Loucy (cell line): Measurements from ENCODE around the gene VPS52.

Experiments used
- H2AFZ ChIP-seq: fragments of 200-600 bp; sonication (generic); 2 replicates; pipeline ENCODE4 v1.6.0; 2016; ENCODE audit warnings: antibody characterized with exemption, mild to moderate bottlenecking, low read length, moderate library complexity
- H3F3A ChIP-seq: fragments of 200-600 bp; 2 replicates; pipeline ENCODE4 v1.6.0; 2016; ENCODE audit warnings: antibody characterized with exemption, low read depth, mild to moderate bottlenecking
- H3K27me3 ChIP-seq: fragments of 200-600 bp; sonication (generic); 2 replicates; pipeline ENCODE4 v1.6.1; 2014; ENCODE audit warnings: low read length, mild to moderate bottlenecking; ENCODE audit not compliant: insufficient read depth, poor library complexity, severe bottlenecking
- H3K36me3 ChIP-seq: fragments of 200-600 bp; sonication (generic); 2 replicates; pipeline ENCODE4 v1.6.1; 2016; ENCODE audit warnings: low read length; ENCODE audit not compliant: insufficient read depth
- H3K4me1 ChIP-seq: fragments of 200-600 bp; sonication (generic); 2 replicates; pipeline ENCODE4 v1.5.1; 2014; ENCODE audit warnings: low read length, mild to moderate bottlenecking; ENCODE audit not compliant: insufficient read depth, poor library complexity, severe bottlenecking
- H3K4me2 ChIP-seq: fragments of 200-600 bp; sonication (generic); 2 replicates; pipeline ENCODE4 v1.6.0; 2014; ENCODE audit warnings: antibody characterized with exemption, low read length, low read depth, mild to moderate bottlenecking; ENCODE audit not compliant: poor library complexity, severe bottlenecking
- H3K4me3 ChIP-seq: fragments of 200-600 bp; sonication (generic); 2 replicates; pipeline ENCODE4 v1.5.1; 2014; ENCODE audit warnings: low read length, mild to moderate bottlenecking, mixed read lengths; ENCODE audit not compliant: poor library complexity, severe bottlenecking
- H3K79me2 ChIP-seq: fragments of 200-600 bp; sonication (generic); 2 replicates; pipeline ENCODE4 v1.6.1; 2014; ENCODE audit warnings: low read length; ENCODE audit not compliant: insufficient read depth
- H3K9ac ChIP-seq: fragments of 200-600 bp; sonication (generic); 2 replicates; pipeline ENCODE4 v1.6.0; 2014; ENCODE audit warnings: mild to moderate bottlenecking, low read depth, low read length, moderate library complexity; ENCODE audit not compliant: poor library complexity, severe bottlenecking
- H3K9me2 ChIP-seq: fragments of 200-600 bp; sonication (generic); replicated peaks from 2 replicates; pipeline ENCODE4 v1.6.1; 2016; ENCODE audit warnings: low read depth, low read length, mixed read lengths
- H3K9me3 ChIP-seq: fragments of 200-600 bp; sonication (generic); 2 replicates; pipeline ENCODE4 v1.6.1; 2014; ENCODE audit warnings: mild to moderate bottlenecking, antibody characterized with exemption, low read length, low read depth; ENCODE audit not compliant: insufficient read depth
- H4K20me1 ChIP-seq: fragments of 200-600 bp; sonication (generic); 2 replicates; pipeline ENCODE4 v1.6.0; 2014; ENCODE audit warnings: antibody characterized with exemption, low read length, mild to moderate bottlenecking; ENCODE audit not compliant: insufficient read depth, poor library complexity, severe bottlenecking
- EZH2phosphoT487 ChIP-seq: fragments of 200-600 bp; IDR thresholded peaks from 2 replicates; pipeline ENCODE4 v1.6.1; 2018; ENCODE audit warnings: antibody characterized with exemption, mild to moderate bottlenecking, moderate library complexity, borderline replicate concordance
- TF ChIP-seq, protein P1 (sequence below): fragments of 200-600 bp; sonication (generic); conservative IDR thresholded peaks from 2 replicates; pipeline ENCODE4 v1.5.1; 2014; ENCODE audit warnings: mild to moderate bottlenecking, antibody characterized with exemption, low read length

VPS52 gene

DNA sequence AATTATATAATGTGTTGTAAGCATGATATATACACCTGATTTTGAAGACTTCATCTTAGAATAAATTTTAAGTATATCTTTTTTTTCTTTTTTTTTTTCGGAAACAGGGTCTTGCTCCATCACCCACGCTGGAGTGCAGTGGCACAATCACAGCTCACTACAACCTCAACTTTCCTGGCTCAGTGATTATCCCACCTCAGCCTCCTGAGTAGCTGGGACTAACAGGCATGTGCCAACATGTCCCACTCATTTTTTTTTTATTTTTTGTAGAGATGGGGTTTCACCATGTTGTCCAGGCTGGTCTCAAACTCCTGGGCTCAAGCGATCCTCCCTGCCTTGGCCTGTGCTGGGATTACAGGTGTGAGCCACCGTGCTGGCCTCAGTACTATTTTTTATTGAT lies 17.1 kb downstream of the VPS52 start:
- H3K9me2 ChIP-seq, result no peaks in the 10 kb centered on the region
- H3K27me3 ChIP-seq, result no peaks in the 10 kb centered on the region
- H3K79me2 ChIP-seq, result peaks cover 13% of the 10 kb centered on the region
- 0 out of 2 replicates have a peak, but pooled peaks cover 2% of the 10 kb centered on the region for H3F3A ChIP-seq
- H3K4me3 ChIP-seq, result no peak overlapping the region
- no peaks in the 10 kb centered on the region for H4K20me1 ChIP-seq
- no peak for TF ChIP-seq EZH2phosphoT487
- no peak overlapping the region for H3K9ac ChIP-seq
- no peak overlapping the region for H3K4me2 ChIP-seq
- no peaks in the 10 kb centered on the region for H3K9me3 ChIP-seq
- H3K36me3 ChIP-seq, result peaks cover 4% of the 10 kb centered on the region; the same call in 1 of the 2 replicates
- no peak overlapping the region for H2AFZ ChIP-seq
- H3K4me1 ChIP-seq, result peaks cover 12% of the 10 kb centered on the region

DNA sequence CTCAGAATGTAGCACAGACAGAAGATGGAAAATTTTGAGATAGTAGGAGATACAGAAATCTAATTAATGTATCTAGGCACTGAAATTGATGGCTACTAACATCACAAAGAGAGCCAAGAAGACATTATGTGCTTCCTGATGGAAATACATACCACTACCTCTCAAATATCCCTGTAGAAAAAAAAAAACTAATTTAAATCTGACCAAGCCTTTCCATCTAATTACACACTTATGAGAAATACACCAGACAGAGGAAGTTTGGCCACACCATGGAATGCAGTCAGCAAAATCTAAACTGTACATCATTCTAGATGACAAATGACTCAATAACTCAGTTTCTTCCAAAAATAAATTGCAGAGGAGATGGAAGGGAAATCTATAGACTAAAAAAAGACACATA lies 18.9 kb downstream of the VPS52 start:
- no peaks in the 10 kb centered on the region for H3K9me2 ChIP-seq
- H3F3A ChIP-seq, result 0 out of 2 replicates have a peak, but pooled peaks cover 2% of the 10 kb centered on the region
- H3K36me3 ChIP-seq, result peaks cover 4% of the 10 kb centered on the region; the same call in 1 of the 2 replicates
- no peaks in the 10 kb centered on the region for H3K9me3 ChIP-seq
- no peaks in the 10 kb centered on the region for H4K20me1 ChIP-seq
- H3K27me3 ChIP-seq, result no peaks in the 10 kb centered on the region
- no peak overlapping the region for H3K4me3 ChIP-seq
- TF ChIP-seq EZH2phosphoT487, result no peak
- TF ChIP-seq, protein P1, sequence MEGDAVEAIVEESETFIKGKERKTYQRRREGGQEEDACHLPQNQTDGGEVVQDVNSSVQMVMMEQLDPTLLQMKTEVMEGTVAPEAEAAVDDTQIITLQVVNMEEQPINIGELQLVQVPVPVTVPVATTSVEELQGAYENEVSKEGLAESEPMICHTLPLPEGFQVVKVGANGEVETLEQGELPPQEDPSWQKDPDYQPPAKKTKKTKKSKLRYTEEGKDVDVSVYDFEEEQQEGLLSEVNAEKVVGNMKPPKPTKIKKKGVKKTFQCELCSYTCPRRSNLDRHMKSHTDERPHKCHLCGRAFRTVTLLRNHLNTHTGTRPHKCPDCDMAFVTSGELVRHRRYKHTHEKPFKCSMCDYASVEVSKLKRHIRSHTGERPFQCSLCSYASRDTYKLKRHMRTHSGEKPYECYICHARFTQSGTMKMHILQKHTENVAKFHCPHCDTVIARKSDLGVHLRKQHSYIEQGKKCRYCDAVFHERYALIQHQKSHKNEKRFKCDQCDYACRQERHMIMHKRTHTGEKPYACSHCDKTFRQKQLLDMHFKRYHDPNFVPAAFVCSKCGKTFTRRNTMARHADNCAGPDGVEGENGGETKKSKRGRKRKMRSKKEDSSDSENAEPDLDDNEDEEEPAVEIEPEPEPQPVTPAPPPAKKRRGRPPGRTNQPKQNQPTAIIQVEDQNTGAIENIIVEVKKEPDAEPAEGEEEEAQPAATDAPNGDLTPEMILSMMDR, result no peak
- H2AFZ ChIP-seq, result no peak overlapping the region
- H3K4me1 ChIP-seq, result peaks cover 22% of the 10 kb centered on the region
- no peak overlapping the region for H3K9ac ChIP-seq
- H3K4me2 ChIP-seq, result no peak overlapping the region
- H3K79me2 ChIP-seq, result peaks cover 13% of the 10 kb centered on the region

DNA sequence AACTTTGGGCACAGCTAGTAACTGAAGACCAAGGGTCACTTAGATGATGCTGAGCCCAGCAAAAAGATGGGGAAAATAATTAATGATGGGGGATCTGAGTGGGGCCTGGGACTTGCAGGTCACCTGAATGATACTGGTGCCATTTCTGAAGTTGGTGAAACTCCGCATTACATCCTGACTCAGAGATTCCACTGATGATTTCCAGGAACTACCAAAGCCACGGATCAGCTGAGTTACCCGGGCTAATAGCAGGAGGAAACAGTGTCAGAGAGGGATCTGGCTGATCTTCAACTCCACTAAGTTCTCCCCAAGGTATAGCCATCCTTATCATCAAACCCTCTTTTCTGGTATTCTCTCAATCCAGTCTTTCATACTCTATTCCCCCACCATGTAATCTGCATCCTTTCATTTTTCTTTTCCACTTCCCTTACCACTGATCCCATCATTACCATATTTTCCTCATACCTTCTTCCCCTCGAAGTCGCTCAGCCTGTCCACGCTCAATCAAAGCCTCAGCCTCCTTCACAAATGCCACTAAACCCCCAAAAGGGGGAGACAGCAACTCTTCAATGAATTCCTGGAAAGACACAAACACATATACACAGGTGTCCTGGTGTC lies 20.2 kb downstream of the VPS52 start:
- no peaks in the 10 kb centered on the region for H3K27me3 ChIP-seq
- H2AFZ ChIP-seq, result no peak overlapping the region
- no peaks in the 10 kb centered on the region for H4K20me1 ChIP-seq
- TF ChIP-seq EZH2phosphoT487, result no peak
- TF ChIP-seq, protein P1, result peak; percentile 30
- H3K36me3 ChIP-seq, result peaks cover 4% of the 10 kb centered on the region; the same call in 1 of the 2 replicates
- no peak overlapping the region for H3K4me2 ChIP-seq
- H3K9me3 ChIP-seq, result no peaks in the 10 kb centered on the region
- no peak overlapping the region for H3K4me3 ChIP-seq
- H3K4me1 ChIP-seq, result peaks cover 22% of the 10 kb centered on the region
- H3K9ac ChIP-seq, result no peak overlapping the region
- H3F3A ChIP-seq, result 0 out of 2 replicates have a peak, but pooled peaks cover 2% of the 10 kb centered on the region
- H3K79me2 ChIP-seq, result peaks cover 13% of the 10 kb centered on the region
- no peaks in the 10 kb centered on the region for H3K9me2 ChIP-seq

DNA sequence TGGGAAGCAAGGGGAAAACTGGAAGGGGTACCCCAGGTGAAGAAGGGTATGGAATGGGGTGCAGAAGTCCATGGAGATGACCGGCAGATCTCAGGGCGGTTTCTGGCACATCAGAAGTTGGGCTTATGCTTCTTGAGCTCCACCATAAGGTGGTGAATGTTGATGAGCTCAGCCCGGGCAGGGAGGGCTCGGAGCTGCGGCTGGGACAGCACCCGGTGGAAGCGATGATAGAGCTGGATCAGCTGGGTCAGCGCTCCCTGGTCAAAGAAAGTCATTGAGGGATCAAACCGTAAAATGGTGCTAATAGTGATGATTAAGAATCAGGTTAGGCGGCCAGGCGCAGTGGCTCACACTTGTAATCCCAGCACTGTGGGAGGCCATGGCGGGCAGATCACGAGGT lies 20.9 kb downstream of the VPS52 start:
- H3K36me3 ChIP-seq, result peaks cover 4% of the 10 kb centered on the region; the same call in 1 of the 2 replicates
- TF ChIP-seq, protein P1, result no peak
- no peak for TF ChIP-seq EZH2phosphoT487
- peaks cover 22% of the 10 kb centered on the region for H3K4me1 ChIP-seq
- H3K9me3 ChIP-seq, result no peaks in the 10 kb centered on the region
- no peaks in the 10 kb centered on the region for H4K20me1 ChIP-seq
- no peaks in the 10 kb centered on the region for H3K27me3 ChIP-seq
- H3K4me3 ChIP-seq, result peak overlapping the region; percentile 86
- no peaks in the 10 kb centered on the region for H3F3A ChIP-seq
- peak overlapping the region; percentile 94 for H3K9ac ChIP-seq
- no peaks in the 10 kb centered on the region for H3K9me2 ChIP-seq
- peak overlapping the region; percentile 91 for H3K4me2 ChIP-seq
- H3K79me2 ChIP-seq, result peaks cover 13% of the 10 kb centered on the region
- H2AFZ ChIP-seq, result no peak overlapping the region
